Suppressor macrophage treated with lipopolysaccharide for 1 hour (primary cell): Measurements from ENCODE around the gene PIK3CB.

ENCODE experiments used
- DNase-seq, 3 donors: peaks; one replicate each; pipeline ENCODE4 v3.0.0-alpha.2; 2020 to 2022

PIK3CB gene

DNA sequence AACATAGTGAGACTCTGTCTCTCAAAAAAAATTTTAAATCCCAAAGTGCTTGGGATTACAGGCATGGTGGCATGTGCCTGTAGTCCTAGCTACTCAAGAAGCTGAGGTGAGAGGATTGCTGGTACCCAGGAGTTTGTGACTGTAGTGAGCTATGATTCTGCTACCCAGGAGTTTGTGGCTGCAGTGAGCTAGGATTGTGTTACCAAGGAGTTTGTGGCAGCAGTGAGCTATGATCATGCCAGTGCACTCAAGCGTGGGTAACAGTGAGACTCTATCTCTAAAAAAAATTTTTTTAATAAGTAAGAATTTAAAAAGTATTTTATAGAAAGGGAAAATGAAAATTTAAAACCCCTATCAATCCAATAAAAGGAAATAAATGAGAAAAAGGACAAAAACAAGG is 156.6 kb downstream of the PIK3CB start:
- DNase-seq, result no peak

GRCh38 chr3:138675393-138675792 is 159.3 kb downstream of the PIK3CB start:
- peak in 1 of 3 donors; percentile 22 for DNase-seq

- DNase-seq, result no peak
Observed at GRCh38 chr3:138673641-138674530, 160.8 kb downstream of the PIK3CB start.

DNA sequence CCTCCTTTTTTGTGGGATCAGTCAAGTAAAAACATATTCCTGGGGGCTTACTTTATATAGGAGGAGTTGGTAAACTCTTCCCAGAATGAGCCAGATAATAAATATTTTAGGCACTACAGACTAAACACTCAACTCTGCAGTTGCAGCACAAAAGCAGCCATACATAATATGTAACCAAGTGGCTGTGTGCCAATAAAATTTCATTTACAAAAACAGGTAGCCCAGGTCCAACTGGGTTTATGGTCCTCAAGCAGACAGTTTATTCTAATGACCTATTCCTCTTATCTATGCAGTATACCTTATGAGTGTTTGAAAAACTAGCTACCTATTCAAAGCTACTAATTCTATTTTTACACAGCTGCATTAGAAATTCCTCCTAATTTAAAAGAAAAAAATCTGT is 164.3 kb downstream of the PIK3CB start:
- no peak for DNase-seq

DNA sequence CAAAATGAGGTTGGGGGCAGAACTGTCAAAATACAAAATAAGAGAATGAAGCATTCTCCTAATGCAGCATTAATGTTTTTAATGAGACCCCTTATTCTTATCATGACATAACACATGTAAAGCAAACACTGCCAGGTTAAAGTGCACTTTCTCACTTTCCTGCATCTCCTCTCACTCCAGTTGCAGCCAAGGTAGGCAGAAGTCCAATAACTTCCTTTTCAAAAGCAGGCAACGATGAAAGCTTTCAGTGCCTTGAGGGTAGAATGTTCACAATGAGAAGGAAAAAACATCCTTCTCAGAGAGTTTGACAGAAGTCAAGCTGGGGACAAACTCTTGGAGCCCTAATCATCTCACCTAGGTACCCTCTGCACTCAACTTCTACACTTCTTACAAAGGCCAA is 166.6 kb downstream of the PIK3CB start:
- DNase-seq, result no peak

DNA sequence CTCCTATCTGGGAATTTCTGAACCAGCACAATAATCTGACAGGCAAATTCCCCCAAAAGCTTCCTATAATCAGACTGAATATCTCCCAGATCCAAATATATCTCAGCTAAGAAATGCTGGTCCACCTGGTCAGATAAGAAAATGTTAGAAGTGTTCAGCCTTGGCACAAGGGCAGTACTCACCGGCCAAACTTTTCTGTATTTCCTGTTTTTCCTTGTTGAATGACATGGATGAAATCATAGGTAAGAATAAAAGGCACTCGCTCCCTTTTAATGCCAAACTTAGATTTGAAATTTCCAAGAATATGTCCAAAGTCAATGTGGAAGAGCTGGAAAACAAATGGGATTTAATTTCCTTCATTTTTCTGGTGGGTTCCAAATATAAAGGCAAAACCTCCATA is 177.2 kb downstream of the PIK3CB start:
- no peak for DNase-seq

GRCh38 chr3:138653567-138653966 is 181.2 kb downstream of the PIK3CB start:
- DNase-seq, result peak in 1 of 3 donors; percentile 5

GRCh38 chr3:138649134-138649533 is 185.6 kb downstream of the PIK3CB start:
- DNase-seq, result no peak

GRCh38 chr3:138646513-138646912 is 188.2 kb downstream of the PIK3CB start:
- no peak for DNase-seq

DNA sequence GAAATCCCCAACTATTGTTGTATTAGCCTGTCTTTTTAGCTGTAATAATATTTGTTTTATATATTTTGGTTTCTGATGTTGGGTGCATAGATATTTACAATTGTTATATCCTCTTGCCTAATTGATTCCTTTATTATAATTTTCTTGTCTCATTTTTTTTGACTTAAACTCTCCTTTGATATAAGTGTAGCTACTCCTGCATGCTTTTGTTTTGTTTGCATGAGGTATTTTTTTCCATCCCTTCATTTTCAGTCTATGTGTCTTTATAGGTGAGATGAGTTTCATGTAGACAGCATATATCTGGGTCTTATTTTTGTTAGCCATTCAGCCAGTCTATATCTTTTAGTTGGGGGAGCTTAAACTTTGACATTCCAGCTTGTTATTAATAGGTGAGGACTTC is 188.7 kb downstream of the PIK3CB start:
- DNase-seq, result no peak

GRCh38 chr3:138642927-138643253 is 191.8 kb downstream of the PIK3CB start:
- DNase-seq, result no peak

DNA sequence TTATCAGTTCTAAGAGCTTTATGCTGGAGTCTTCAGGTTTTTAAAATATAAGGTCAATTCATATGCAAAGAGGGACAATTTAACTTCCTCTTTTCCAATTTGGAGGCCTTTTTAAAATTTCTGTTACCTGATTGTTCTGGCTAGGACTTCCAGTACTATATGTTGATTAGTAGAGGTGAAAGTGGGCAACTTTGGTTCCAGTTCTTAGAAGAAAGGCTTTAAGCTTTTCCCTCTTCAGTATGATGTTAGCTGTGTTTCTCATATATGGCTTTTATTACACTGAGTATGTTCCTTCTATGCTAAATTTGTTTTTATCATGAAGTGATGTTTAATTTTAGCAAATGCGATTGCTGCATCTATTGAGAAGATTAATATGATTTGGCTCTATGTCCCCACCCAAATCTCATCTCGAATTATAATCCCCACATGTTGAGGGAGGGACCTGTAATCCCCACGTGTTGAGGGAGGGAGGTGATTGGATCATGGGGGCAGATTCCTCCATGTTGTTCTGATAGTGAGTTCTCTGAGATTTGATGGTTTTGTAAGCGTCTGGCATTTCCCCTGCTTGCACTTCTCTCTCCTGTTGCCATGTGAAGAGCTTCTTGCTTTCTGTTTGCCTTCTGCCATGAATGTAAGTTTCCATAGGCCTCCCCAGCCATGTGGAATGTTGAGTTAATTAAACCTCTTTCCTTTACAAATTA is 192.4 kb downstream of the PIK3CB start:
- DNase-seq, result no peak

DNA sequence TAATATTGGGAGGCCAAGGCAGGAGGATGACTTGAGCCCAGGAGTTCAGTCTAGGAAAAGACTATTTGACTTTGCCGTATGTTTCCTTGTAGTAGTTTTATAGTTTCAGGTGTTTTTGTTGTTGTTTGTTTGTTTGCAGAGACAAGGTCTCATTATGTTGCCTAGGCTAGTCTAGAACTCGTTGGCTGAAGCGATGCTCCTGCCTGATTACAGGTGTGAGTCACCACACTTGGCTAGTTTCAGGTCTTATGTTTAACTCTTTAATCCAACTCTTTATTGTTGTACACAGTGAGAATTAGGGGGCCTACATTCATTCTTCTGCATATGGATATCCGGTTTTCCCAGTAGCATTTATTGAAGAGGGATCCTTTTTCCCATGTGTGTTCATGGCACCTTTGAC is 194.2 kb downstream of the PIK3CB start:
- no peak for DNase-seq

GRCh38 chr3:138638641-138639040 is 196.1 kb downstream of the PIK3CB start:
- no peak for DNase-seq

GRCh38 chr3:138629526-138629925 is 205.2 kb downstream of the PIK3CB start:
- no peak for DNase-seq

DNA sequence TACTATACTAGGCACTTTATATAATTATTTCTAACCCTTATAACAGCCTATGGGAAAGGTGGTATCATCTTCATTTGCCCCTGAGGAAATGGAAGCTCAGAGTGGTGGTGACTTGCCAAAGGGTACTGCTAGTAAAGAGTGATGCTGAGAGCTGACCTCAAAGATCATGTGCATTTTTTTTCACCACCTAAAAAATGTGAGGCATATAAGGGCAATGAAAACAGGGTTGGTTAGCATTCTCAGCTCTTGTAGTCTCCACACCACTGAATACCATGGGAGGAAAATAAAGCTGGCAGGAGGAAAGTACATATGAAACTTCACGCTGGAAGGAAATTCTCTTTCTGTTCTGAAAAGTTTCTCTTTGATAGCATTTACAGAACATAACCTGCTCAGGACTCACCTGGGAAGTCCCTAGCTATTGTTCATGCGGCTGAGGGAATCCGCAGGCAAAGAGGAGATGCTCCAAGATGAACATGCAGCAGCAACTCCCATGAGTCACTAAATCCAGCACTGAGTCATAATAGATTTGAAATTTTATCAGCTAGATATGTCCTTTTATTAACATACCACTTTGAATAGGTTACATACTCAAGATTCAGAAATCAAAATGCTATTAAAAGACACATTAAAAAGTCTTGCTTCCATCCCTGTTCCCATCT is 208.9 kb downstream of the PIK3CB start:
- peak in 1 of 3 donors; percentile 10 for DNase-seq

- DNase-seq, result no peak
Observed at GRCh38 chr3:138624518-138624917, 210.2 kb downstream of the PIK3CB start.

GRCh38 chr3:138620431-138620830 is 214.3 kb downstream of the PIK3CB start:
- DNase-seq, result no peak

GRCh38 chr3:138615462-138615861 is 219.3 kb downstream of the PIK3CB start:
- DNase-seq, result no peak

DNA sequence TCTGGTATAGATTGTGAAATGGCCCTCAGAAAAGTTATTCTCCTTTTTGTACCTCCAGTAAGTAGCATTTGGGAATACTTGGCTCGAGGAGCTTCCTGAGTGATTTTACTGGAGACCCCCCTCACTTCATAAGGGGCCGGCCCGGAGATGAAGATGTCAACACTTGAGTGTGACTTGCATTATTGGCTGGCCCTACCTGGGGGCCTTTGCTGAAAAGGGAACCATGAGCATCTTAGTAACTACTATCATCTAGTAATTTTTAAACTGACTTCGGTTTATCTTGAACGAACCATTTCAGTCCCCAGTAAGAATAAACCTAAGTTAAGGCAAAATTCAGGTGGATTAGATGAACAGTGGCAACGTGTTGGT is 224.8 kb downstream of the PIK3CB start:
- no peak for DNase-seq

GRCh38 chr3:138608322-138609135 is 226.2 kb downstream of the PIK3CB start, which contains the start of gene FAIM:
TSS of gene FAIM (plus strand) at chr3:138608771. CDS start at chr3:138619727, 10,956 bp downstream.
- DNase-seq, result peak; percentile 55 to 77 (median 61)

DNA sequence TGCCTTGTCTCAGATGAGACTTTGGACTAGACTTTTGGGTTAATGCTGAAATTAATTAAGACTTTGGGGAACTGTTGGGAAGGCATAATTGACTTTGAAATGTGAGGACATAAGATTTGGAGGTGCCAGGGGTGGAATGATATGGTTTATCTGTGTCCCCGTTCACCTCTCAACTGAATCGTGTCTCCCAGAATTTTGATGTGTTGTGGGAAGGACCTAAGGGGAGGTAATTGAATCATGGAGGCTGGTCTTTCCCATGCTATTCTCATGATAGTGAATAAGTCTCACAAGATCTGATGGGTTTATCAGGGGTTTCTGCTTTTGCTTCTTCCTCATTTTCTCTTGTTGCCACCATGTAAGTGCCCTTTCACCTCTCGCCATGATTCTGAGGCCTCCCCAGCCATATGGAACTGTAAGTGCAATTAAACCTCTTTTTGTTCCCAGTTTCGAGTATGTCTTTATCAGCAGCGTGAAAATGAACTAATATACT is 230.6 kb downstream of the PIK3CB start:
- DNase-seq, result peak; percentile 47 to 59 (median 53)
